Testis (tissue), 3 donors: ENCODE results near the gene EDEM2. TPM values are rescaled to one million over a fixed set of nuclear protein-coding genes. Genes with fewer than 3 reads are reported as not detected.
A peak's percentile ranks its signal among the peaks of the same experiment; 100 is the strongest.

ENCODE experiments used
- DNase-seq: peaks from one replicate; pipeline ENCODE4 v3.0.0-alpha.2; 2019
- H3K27ac ChIP-seq, 2 donors: fragments of 200-600 bp; sonication (generic); one replicate each; pipeline ENCODE4 v1.5.1; 2019
- H3K27me3 ChIP-seq: fragments of 200-600 bp; sonication (generic); one replicate; pipeline ENCODE4 v1.5.1; 2019
- H3K36me3 ChIP-seq: fragments of 200-600 bp; sonication (generic); one replicate; pipeline ENCODE4 v1.5.1; 2017; ENCODE audit warnings: low read depth; ENCODE audit errors: missing control alignments
- H3K4me1 ChIP-seq: fragments of 200-600 bp; sonication (generic); one replicate; pipeline ENCODE4 v1.5.1; 2019
- H3K4me3 ChIP-seq, 2 donors: fragments of 200-600 bp; sonication (generic); one replicate each; pipeline ENCODE4 v1.5.1; 2017 to 2019
- H3K9me3 ChIP-seq: fragments of 200-600 bp; sonication (generic); one replicate; pipeline ENCODE4 v1.5.1; 2017
- POLR2A ChIP-seq: fragments of 450-650 bp; IDR thresholded peaks from one replicate; pipeline ENCODE4 v1.6.1; 2017; ENCODE audit warnings: antibody characterized with exemption, mild to moderate bottlenecking, moderate library complexity
- WGBS, 2 donors: methylation state at CpG; one replicate each; pipeline ENCODE4 v1.1.5; 2018; 5-methylcytosine and 5-hydroxymethylcytosine counted together
- intact Hi-C: fragments of 100-400 bp; cut with DNase I; formaldehyde crosslinking; loops from one replicate; pipeline ENCODE4 v1.15.1; 2023; ENCODE audit warnings: low total_unique reads
- polyA plus RNA-seq: library from polyadenylated mRNA; stranded (reverse); fragments of 350-450 nt; fragmentation: Illumina TruSeq; extraction: RNeasy Lipid Tissue Mini Kit (QIAGEN cat#74804); gene quantifications from one replicate; pipeline ENCODE4 v1.2.3, GENCODE V29; 2014; ENCODE audit warnings: low read depth, low replicate concordance; ENCODE audit not compliant: insufficient read depth
- total RNA-seq, 2 donors: library from RNA; depleted of rRNA; stranded (reverse); fragments of >200 nt; gene quantifications; one replicate each; pipeline ENCODE4 v1.2.3, GENCODE V29; 2016
- TF ChIP-seq, protein P1 (sequence below), 3 experiments: fragments of 450-650 bp in 2 of 3; fragments of 200-600 bp in 1 of 3; sonication (generic) in 1 of 3; IDR thresholded peaks; one replicate each; pipeline ENCODE4 v1.5.1; 2016 to 2019; ENCODE audit warnings: antibody characterized with exemption in 3 of 3, mild to moderate bottlenecking in 2 of 3, moderate library complexity in 1 of 3

Gene EDEM2
- total and polyA plus RNA-seq, 3 donors from 2014 or later, result 14.0 to 16.9 (median 15.7) TPM

DNA sequence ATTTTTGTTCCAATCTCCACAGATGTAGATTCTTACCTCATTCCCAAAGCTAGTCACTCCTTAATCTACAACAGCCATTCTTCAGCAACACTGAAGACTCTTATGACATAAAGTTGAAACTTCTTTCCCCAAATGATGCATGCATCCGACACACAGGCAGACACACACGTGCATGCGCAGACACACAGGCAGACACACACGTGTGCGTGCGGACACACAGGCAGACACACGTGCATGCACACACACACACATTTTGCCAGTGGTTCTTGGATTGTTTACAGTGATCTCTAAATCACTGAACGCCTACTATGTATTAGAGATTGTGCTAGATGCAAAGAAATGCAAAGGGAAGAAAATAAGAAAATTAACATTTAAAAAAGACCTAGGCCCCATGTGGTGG is 45.5 kb downstream of the EDEM2 start:
- no peak for DNase-seq
- WGBS, 2 donors, result 95% methylated on average over 8 of the region's 8 CpGs
- H3K4me1 ChIP-seq, result no peaks in the 10 kb centered on the region
- H3K36me3 ChIP-seq, result no peaks in the 10 kb centered on the region
- no peak overlapping the region for H3K27ac ChIP-seq
- H3K9me3 ChIP-seq, result no peaks in the 10 kb centered on the region
- no peak overlapping the region for H3K4me3 ChIP-seq
- intact Hi-C loops, result no loop called here
- no peak for TF ChIP-seq POLR2A
- TF ChIP-seq, protein P1, sequence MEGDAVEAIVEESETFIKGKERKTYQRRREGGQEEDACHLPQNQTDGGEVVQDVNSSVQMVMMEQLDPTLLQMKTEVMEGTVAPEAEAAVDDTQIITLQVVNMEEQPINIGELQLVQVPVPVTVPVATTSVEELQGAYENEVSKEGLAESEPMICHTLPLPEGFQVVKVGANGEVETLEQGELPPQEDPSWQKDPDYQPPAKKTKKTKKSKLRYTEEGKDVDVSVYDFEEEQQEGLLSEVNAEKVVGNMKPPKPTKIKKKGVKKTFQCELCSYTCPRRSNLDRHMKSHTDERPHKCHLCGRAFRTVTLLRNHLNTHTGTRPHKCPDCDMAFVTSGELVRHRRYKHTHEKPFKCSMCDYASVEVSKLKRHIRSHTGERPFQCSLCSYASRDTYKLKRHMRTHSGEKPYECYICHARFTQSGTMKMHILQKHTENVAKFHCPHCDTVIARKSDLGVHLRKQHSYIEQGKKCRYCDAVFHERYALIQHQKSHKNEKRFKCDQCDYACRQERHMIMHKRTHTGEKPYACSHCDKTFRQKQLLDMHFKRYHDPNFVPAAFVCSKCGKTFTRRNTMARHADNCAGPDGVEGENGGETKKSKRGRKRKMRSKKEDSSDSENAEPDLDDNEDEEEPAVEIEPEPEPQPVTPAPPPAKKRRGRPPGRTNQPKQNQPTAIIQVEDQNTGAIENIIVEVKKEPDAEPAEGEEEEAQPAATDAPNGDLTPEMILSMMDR (IDR thresholded peaks at IDR 0.05), result no peak
- no peaks in the 10 kb centered on the region for H3K27me3 ChIP-seq

DNA sequence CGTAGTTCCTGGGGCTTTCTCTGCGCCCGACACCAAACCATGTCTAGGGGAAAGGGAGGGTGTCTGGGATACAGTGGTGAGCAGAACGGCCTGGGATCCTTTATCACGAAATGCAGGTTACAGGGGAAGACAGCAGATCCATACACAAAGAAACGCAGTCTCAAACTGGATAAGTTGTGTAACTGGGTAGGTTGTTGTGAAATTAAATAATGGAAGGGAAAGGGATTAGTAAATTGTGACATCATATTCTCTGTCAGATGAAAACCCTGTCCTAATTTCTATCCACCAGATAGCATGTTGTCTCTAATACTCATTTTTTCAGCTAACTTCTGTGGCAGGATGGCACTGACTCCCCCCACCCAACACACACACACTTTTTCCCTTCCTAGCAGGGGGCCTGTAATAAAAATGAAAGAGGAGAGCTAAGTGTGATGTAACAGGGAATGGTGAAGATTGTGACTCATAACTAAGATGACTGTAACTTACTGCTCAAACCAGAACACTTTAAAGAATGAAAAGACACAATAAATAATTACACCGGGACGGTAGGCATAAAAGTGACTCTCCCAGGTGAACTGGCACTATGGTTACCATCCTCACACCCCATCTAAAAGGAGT is 53.8 kb downstream of the EDEM2 start:
- peak overlapping the region; percentile 83 to 91 for H3K4me3 ChIP-seq
- no peak for TF ChIP-seq POLR2A
- TF ChIP-seq, protein P1 (IDR thresholded peaks at IDR 0.05), result no peak
- intact Hi-C loops, result loop anchor here (5.0 kb wide), 1 partner anchor 221 kb away; the partner anchor contains the start of gene GGT7
- no peak for DNase-seq
- no peaks in the 10 kb centered on the region for H3K36me3 ChIP-seq
- H3K9me3 ChIP-seq, result no peaks in the 10 kb centered on the region
- H3K4me1 ChIP-seq, result peaks cover 10% of the 10 kb centered on the region
- peak overlapping the region; percentile 90 to 94 for H3K27ac ChIP-seq
- H3K27me3 ChIP-seq, result no peaks in the 10 kb centered on the region
- WGBS, 2 donors, result 57 to 69% methylated on average over 8 of the region's 8 CpGs

DNA sequence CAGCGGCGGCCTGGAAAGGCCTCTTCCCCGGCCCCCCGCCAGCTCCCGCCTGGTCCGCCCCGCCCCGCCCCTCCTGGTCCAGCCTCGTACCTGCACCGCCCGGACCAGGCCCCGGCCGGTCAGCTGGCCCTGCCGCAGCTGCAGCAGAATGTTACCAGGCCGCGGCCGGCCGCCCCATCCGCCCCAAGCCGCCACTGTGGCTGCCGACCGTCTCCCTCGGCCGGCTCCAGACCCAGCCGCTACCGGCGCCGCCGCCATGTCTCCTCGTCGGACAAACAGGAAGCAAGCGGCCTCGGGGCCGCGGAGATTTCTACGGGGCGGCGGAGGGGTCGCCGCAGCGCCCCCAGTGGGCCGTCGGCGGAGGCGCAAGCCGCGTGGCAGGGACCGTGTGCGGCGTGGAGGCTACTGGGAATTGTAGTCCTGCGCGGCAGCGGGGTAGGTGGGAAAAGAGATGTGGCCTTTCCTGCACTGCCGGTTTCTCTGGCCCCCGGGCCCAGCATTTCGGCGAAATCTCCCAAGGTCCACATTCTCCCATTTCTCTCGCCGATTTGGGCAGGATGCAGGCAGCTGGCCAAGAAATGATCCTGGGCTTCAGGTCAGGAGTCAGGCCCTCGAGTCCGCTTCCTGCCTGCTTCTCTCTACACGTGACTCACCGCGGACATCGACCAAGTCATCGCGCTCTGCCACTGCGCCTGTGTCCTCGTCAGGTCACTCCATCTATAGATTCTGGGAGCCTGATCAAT is 54.4 kb downstream of the EDEM2 start, which contains the start of gene TRPC4AP:
Gene TRPC4AP, minus strand, starts transcription at position 284 of the 743 bp plus-strand sequence. Its CDS starts 26 bp downstream, at position 258.
- Histone ChIP-seq H3K36me3 (no peaks in the 10 kb centered on the region), H3K9me3 (no peaks in the 10 kb centered on the region), H3K27ac (peak within 1 kb of the TSS; percentile 90 to 94), H3K27me3 (no peaks in the 10 kb centered on the region), H3K4me1 (peaks cover 10% of the 10 kb centered on the region), H3K4me3 (peak within 1 kb of the TSS; percentile 83 to 91)
- peak; percentile 94 for DNase-seq
- TF ChIP-seq POLR2A, result no peak
- TF ChIP-seq, protein P1 (IDR thresholded peaks at IDR 0.05), result peak; percentile 93 to 99 (median 98)
- intact Hi-C loops, result loop anchor here (5.0 kb wide), 1 partner anchor 220 kb away; the partner anchor contains the start of gene GGT7
- 2 to 5% methylated on average over 16 to 55 of the region's 69 CpGs for WGBS, 2 donors

DNA sequence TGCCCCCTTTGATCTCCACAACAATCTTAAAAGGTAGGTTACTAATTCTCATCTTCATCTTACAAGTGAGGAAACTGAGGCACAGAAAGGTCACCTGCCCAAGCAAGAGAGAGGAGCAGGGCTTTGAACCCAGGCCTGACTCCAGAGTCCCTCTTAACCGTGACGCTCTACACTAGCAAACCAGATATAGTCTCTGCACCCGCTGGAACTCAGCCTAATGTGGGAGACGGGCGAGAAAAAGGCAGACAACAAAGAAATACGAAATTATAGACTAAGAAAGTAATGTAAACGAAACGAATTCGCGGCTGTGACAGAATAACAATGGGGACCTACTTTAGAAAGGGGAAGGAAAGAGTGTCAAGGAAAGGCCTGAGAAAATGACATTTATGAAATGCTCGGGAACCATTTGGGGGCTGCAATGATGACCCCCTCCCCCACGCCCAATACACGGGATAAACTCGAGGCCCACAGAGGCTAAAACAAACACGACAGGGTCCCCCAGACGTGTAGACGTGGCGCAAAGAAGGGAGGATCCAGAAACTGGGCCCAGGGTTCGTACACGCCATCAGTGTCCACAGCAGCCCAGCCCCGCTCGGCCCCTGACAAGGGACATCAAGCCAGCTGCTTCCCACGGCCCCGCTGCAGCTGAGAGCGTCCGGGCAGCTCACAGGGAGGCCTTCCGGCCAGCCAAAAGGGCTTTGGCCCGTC is 55.2 kb downstream of the EDEM2 start:
- H3K36me3 ChIP-seq, result no peaks in the 10 kb centered on the region
- H3K27me3 ChIP-seq, result no peaks in the 10 kb centered on the region
- peaks cover 10% of the 10 kb centered on the region for H3K4me1 ChIP-seq
- 0% methylated on average over 14 to 27 of the region's 28 CpGs for WGBS, 2 donors
- peak; percentile 36 for DNase-seq
- peak overlapping the region; percentile 83 to 91 for H3K4me3 ChIP-seq
- no peaks in the 10 kb centered on the region for H3K9me3 ChIP-seq
- intact Hi-C loops, result loop anchor here (5.0 kb wide), 1 partner anchor 220 kb away; the partner anchor contains the start of gene GGT7
- H3K27ac ChIP-seq, result peak overlapping the region; percentile 90 to 94
- TF ChIP-seq POLR2A, result no peak
- TF ChIP-seq, protein P1 (IDR thresholded peaks at IDR 0.05), result no peak
